GM21360 (cell line): ENCODE results near the gene CSNK1A1L.
A peak's percentile ranks its signal among the peaks of the same experiment; 100 is the strongest.

ENCODE experiments used
- ATAC-seq: cut with Tn5 transposase; IDR thresholded peaks from one replicate; pipeline ENCODE4 v1.9.1; 2021; ENCODE audit warnings: mild to moderate bottlenecking, moderate library complexity; ENCODE audit not compliant: unreplicated experiment

The CSNK1A1L gene

DNA sequence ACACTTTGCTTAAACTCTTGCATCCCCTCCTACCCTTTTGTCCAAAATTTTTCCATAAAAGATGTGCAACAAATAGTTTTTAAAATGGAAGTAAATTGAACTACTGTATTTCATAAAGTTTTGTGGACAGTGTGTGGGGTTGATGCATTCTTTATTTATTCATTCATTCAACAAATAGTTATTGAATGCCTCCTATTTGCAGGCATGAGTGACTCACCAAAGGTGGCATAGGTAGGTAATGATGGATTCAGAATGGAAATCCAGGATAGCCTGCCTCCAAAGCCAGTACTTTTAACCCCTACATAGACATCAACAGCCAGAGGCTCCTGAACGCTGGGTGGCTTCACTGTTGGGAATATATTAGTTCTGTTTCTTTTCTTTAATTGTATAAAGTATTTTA lies 2.4 kb upstream of the CSNK1A1L start:
- no peak for ATAC-seq

DNA sequence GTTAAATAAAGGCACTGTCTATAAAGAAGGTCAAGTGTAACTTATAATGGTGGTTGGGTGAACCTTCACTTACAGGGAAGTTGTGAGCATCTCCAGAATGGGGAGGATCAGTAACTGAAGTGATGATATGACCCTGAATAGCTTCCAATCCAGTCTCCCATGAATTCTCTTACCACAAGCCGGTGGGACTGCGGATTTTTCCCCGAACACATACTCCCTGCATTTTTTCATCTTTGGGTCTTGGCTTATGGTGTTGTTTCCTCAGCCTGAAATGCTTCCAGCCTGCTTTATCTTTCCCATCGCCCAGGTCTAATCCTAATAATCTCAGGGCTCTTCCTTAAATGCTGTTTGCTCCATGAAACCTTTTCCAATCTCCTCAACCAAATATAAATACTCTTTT lies 2.0 kb upstream of the CSNK1A1L start:
- ATAC-seq = no peak

DNA sequence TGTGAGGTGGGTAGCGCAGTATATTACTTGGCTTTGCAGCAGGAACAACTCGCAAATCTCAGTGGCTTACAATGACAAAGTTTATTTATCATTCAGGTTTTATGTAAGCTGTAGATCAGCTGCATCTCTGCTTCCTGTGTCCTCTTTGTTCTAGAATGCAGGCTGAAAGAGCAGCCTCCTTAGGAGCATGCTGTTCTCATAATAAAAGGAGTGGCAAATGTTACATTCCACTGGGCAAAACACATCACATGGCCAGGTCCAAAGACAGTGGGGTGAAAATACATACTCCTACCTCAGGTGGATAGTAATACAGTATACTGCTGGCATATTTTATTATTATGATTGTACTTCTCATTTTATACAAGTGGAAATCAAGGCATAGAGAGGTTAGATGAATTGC lies 1.2 kb upstream of the CSNK1A1L start:
- ATAC-seq = no peak

DNA sequence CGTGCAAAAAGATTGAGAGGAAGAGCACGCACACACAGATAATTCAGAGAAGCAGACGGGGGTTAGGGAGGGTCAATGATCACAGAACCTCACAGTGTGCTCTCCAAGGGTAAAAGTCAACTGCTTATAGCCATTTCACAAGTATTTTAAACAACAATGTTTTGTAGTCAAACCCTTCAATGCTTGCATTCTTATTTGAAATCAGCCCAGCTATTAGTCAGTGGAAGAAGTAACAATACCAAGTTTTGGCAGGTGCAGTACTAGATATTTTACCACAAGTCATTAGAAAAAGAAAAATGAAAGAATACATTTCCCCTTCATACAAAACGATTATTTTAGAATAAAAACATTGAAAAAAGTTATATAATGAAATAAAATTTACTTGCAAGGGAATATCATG lies 2.6 kb downstream of the CSNK1A1L start:
- ATAC-seq = no peak

DNA sequence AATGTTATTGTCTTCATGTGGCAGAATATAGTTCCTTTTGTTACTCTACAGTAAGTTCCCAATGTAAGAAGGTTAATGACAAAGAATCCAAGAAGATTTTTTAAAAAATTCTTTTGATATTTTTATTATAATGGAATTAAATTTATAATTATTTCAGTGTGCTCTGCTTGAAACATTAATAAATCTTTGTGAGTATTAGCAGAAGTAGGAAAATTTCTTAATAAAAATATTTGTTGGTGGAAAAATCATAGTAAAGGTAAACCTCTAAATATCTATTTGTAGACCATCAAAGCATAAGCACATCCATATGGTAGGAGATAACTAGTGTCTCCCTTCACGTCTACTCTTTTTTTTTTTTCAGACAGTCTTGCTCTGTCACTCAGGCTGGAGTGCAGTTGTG lies 4.3 kb downstream of the CSNK1A1L start:
- no peak for ATAC-seq

DNA sequence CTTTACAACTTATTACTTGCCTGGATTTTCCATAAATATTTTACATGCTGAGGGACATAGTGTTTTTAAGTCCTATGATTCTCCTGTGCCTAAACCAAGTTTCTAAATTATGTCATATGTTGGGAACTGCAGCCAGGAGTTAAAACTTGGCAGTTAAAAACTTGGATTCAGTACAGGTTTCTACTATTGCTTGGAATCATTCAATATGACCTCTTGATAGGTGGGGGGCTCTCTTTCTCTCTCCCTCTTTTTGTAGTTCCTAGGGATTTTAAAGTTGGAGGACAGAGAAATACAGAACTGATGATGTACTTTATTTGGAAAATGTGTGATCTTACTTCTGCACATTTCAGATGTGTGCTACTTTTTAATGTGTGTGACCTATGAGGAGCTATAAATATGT lies 4.7 kb downstream of the CSNK1A1L start:
- no peak for ATAC-seq

DNA sequence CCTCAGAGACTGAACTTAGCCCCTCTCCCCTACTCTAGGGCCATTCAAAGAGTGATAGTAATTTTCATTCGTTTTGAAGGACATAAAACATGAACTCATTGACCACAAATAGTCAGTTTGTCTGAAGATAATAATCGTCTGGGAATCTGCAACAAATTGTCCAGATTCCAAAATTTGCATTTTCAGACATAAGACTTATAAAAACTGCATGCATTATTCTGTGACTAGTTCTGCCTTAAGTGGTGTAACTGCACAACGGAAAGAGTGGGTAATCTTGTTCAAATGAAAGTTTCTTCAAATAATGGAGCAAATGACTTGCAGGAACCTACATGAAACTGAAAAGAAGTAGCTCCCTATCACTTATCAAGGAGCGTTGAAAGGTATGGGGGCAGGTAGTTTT lies 8.4 kb downstream of the CSNK1A1L start:
- no peak for ATAC-seq

DNA sequence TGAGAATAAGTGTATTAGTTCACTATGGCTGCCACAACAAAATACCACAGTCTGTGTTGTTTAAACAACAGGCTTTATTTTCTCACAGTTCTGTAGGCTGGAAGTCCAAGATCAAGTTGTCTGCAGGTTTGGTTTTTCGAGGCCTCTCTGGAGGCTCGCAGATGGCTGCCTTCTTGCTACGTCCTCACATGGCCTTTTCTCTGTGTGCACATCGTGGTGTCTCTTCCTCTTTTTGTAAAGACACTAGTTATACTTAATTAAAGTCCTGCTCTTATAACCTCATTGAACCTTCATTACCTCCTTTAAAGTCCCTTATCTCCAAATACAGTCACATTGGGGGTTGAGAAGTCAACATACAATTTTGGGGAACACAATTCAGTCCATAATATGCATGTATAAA lies 10.6 kb downstream of the CSNK1A1L start:
- no peak for ATAC-seq

DNA sequence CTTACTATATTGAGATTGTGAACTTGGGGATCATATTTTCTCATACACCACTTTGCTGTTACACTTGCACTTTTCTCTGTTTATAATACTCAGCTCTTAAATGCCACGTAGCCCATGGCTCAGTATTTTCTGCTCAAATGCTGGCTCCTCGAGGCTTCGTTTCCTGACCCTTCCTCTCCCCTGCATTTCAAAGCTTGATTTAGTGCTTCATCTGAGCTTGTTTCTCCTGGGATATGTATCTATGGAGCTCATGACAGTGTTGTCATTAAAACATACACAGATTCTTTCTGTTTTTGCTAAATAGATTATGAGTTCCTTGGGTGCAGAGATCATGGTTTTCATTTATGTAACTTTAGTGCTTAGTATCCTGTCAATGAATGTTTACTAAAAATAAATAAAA lies 11.4 kb downstream of the CSNK1A1L start:
- ATAC-seq = no peak

DNA sequence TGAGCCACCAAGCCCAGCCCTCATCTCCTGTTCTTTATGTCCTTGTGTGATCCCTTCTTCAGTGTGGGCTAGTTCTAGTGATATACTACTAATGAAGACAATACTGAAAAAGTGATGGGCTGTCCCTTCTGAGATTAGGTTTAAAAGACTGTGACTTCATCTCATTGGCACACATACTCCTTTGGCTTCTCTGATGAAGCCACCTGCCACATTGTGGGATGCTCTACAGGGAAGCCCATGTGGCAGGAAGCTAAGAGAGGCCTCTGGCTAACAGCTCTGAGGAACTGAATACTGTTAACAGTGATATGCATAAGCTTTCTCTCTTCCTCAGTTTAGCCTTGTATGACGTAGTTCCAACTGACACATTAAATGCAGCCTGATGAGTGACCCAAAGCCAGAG lies 13.6 kb downstream of the CSNK1A1L start:
- no peak for ATAC-seq

DNA sequence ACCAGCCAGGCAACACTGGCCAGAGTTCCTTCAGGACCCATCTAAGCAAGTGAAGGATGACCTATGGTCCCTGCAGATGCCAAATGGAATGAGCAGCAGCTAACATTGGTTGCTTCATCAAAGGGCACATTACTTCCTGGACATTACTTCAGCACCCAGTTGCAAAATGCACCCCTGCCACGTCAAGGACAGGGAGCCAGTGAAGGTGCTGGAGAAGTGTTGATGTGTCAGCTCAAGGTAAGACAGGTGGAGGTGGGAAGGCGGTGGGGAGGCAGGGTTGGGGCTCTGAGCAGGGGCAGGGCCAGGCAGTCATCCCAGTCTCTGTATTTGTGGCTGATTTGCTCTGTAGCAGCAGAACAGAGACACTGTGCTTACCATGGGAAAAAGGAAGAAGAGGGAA lies 14.6 kb downstream of the CSNK1A1L start:
- ATAC-seq = no peak

DNA sequence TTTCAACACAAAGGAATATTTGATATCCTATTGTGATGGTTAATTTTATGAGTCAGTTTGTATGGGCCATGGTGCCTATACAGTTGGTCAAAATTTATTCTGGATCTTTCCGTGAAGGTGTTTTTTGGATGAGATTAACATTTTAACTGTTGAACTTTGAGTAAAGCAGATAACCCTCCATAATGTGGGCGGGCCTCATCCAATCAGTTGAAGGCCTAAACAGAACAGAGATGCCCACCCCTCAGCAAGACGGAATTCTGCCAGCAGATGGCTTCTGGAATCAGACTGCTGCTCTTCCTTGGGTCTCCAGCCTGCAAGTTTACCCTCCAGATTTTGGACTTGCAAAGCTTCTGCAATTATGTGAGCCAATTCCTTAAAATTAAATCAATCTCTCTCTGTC lies 16.0 kb downstream of the CSNK1A1L start:
- ATAC-seq = no peak

DNA sequence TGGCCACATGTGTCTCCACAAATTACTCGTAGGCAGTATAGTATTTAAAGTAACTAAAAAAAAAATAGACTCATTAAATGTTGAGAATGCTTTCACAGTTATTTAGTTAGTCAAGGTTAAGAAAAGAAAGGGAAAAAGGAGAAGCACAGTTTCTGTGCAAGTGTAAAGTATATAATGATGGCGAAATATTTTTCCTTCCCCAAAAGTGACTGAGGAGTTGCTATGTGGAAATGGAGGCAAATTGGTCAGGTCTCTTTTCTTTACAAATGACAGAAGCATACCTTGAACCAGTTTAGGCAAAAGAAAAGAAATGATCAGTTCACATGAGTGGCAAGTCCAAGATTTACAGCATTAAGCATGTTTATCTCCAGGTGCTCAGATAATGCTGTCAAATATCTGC lies 18.0 kb downstream of the CSNK1A1L start:
- no peak for ATAC-seq

DNA sequence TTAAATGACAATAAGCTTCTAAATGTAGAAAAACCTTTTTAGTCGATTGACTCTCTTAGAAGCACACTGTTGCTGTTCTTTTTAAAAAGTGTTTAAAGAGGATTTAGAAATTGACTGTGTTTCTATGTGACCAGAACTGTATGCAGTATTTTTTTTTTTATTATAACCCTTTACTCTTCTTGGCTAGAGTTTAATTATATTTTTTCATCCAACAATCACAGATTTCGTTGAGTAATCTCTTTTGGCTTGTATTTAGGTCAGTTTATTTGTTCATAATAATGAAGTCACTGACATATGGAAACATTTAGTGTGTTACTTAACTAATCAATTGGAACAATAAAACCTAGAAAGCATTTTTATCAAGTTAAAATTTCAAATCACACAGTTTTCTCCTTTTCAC lies 19.9 kb downstream of the CSNK1A1L start:
- no peak for ATAC-seq

DNA sequence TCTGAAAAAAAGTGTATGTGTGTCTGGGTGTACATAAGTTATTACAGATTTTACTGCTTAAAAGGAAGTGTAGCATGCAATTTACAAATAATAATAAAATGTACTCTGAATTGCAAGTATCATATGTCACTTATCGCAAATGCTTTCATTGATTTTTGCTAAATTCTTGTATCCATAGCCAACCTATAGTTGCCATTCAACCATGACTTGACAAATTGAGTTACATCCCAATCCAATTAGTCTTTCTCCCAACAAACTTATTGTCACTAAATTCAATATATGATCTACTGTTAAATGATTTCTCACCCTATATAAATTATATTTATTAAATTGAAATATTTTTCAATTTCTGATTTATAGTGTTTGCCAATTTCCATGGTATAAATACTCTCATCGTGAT lies 28.6 kb downstream of the CSNK1A1L start:
- ATAC-seq = no peak

DNA sequence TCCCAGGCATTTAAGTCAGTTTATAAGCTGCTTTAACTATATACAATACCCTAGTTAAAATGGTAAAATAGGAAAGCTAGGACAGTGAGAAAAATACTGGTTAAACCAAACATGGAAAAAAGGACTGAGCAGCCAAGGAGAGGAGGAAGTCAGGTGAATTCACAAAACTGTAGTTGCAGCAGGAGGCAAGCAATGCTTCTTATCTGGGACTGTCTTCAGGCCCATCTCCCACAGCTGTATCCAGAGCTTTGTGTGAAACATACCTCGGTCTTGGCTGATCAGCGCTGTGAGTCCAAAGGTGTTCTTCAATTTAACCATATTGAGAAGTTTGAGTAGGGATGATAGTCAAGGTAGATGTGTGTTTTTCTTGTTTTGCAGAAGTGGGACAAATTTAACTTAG lies 30.3 kb downstream of the CSNK1A1L start:
- no peak for ATAC-seq

DNA sequence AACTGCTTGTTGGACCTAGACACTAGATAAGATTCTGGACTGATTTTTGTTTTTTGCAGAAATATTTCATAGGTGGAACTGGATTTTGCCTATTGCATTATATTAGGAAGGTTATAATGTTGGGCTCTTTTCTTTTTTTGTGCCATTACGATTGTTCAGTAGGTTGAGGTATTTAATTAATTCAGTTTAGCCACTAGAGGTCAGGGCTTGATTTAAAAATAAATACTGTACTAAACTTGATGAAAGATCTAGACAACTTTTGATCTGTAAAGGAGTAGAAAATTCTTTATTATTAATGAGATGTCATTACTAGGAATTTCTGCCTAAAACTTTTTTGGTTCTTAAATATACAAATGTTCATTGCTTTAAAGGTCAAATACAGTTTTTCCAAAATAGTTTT lies 30.8 kb downstream of the CSNK1A1L start:
- ATAC-seq = no peak

DNA sequence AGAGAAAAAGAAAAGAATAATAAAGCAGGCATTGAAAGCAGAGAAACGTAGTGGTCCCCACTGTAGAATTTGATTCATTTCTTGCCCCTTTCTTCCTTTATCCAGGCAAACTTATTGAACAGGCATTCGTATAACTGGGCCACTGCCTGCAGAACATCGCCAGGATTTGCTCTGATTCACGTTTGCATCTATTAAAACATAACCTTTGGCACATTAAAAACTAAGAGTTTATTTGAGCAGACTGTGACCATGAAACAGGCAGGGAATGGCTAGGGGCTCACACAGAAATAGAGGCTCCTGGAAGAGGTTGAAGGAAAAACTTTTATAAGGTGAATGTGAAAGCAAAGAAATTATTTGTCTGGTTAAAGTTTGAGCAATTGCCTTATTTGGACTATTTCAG lies 33.4 kb downstream of the CSNK1A1L start:
- no peak for ATAC-seq

DNA sequence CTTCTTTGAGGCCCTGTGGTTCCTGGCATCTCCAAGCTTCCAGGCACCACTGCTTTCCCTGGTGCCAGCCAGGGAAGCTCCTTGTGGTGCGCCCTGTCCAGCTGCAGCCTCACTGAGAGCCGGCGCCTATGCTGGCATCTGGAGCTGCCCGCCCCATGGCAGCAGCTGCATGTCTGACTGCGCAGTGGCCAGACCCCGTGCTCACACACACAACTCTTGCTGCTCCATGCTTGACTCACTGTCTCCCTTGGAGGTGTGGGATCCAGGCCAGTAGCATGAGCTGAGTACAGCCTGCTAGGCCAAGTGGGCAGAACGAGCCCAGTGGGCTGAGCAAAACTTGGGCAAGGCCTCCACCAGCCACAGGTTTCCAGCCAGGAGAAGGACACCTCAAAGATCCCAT lies 34.5 kb downstream of the CSNK1A1L start:
- ATAC-seq = no peak

DNA sequence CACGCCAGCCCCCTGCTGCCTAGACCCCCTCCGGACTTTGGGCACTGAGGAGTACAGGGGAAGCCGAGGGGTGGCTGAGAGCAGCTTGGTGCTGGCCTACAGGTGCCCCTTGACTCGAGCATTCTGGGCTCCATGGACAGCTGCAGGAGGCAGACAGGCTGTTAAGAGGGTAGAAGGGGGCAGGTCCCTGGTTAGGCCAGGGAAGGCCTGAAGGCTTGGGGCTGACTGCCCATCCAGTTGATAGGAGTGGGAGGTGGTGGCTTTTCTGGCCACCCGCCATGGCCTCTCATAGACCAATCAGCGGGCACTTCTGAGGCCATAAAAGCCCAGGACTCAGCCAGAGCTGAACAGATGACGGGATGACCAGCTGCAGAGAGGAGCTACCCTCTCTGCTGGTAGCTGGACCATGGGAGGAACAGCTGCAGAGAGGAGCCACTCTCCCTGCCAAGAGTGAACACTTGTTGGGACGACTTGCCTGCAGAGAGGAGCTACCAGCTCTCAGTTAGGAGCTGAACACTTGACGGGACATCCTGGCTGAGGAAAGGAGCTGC lies 35.2 kb downstream of the CSNK1A1L start:
- no peak for ATAC-seq

DNA sequence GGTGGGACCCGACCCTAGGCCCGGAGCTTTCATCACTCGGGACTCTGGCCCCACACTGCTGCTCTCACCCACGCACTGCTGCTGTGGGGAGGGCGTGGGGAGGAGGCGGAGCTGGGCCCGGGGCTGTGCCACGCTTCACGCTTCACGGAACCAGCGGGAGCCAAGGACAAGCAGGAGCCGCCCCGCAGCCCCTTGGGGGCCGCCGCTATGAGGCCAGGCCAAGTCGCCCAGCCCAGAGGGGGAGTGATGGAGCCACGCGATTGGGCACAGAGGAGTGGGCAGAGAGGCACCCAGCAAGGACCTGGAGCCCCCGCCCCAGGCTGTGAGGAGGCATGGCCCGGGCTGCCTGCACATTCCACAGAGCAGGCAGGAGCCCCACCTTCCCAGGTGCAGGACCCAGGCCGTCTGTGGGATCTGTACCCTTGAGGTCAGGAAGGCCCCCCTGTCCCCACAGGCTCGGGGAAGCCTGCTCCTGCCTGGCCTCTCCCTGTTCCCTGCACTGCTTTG lies 35.8 kb downstream of the CSNK1A1L start:
- no peak for ATAC-seq

DNA sequence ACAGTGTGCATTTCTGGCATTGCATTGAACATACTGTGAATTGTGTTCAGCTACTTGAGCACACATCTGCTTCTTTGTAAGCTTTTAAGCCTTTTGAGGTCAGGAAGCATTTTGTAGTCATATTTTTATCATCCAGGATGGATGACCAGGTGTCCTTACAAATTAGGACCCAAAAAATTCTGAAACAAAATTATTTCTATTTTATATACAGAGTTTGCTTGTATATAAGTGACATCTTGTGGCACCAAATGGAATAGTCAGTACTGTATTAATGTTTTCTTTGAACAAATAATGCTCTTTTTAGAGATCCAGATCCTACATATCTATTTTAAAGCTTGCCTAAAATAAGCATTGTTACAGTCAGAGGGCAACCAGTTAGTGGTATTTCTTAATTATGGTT lies 36.5 kb downstream of the CSNK1A1L start:
- peak; percentile 42 for ATAC-seq

DNA sequence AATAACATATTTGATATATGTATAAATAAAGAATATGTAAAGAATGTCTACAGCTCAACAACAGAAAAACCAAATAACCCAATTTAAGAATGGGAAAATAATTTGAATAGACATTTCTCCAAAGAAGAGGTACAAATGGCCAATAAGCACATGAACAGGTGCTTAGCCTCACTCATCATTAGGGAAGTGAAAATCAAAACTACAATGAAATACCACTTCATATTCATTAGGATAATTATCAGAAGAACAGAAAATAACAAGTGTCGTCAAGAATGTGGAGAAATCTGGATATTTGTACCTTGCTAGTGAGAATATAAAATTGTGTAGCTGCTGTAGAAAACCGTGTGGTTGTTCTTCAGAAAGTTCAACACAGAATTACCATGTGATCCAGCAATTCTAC lies 37.6 kb downstream of the CSNK1A1L start:
- no peak for ATAC-seq
